ENCODE data around the gene TRAK2. TPM values are rescaled to one million over a fixed set of nuclear protein-coding genes. Genes with fewer than 3 reads are reported as not detected.

TRAK2 gene
- total RNA-seq, 3 donors from 2014 or later: 35.4 to 62.2 (median 50.1) TPM

GRCh38 chr2:201345625-201346213, 105.5 kb downstream of the TRAK2 start:
- no peak for TF ChIP-seq POLR2AphosphoS5 (IDR thresholded peaks at IDR 0.05)
- no peak for TF ChIP-seq POLR2A (IDR thresholded peaks at IDR 0.05)
- TF ChIP-seq, protein P1, sequence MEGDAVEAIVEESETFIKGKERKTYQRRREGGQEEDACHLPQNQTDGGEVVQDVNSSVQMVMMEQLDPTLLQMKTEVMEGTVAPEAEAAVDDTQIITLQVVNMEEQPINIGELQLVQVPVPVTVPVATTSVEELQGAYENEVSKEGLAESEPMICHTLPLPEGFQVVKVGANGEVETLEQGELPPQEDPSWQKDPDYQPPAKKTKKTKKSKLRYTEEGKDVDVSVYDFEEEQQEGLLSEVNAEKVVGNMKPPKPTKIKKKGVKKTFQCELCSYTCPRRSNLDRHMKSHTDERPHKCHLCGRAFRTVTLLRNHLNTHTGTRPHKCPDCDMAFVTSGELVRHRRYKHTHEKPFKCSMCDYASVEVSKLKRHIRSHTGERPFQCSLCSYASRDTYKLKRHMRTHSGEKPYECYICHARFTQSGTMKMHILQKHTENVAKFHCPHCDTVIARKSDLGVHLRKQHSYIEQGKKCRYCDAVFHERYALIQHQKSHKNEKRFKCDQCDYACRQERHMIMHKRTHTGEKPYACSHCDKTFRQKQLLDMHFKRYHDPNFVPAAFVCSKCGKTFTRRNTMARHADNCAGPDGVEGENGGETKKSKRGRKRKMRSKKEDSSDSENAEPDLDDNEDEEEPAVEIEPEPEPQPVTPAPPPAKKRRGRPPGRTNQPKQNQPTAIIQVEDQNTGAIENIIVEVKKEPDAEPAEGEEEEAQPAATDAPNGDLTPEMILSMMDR (IDR thresholded peaks at IDR 0.05): no peak
- intact Hi-C loops (cut with DNase I; ENCODE audit: low total_unique reads): no loop called here
- Histone ChIP-seq H3K4me3 (no peak overlapping the region), H3K9me3 (no peaks in the 10 kb centered on the region), H3K36me3 (no peaks in the 10 kb centered on the region), H3K27ac (no peak overlapping the region), H3K4me1 (no peaks in the 10 kb centered on the region), H3K27me3 (no peaks in the 10 kb centered on the region)
- DNase-seq (ENCODE audit: low spot score in 2 of 2): no peak

DNA sequence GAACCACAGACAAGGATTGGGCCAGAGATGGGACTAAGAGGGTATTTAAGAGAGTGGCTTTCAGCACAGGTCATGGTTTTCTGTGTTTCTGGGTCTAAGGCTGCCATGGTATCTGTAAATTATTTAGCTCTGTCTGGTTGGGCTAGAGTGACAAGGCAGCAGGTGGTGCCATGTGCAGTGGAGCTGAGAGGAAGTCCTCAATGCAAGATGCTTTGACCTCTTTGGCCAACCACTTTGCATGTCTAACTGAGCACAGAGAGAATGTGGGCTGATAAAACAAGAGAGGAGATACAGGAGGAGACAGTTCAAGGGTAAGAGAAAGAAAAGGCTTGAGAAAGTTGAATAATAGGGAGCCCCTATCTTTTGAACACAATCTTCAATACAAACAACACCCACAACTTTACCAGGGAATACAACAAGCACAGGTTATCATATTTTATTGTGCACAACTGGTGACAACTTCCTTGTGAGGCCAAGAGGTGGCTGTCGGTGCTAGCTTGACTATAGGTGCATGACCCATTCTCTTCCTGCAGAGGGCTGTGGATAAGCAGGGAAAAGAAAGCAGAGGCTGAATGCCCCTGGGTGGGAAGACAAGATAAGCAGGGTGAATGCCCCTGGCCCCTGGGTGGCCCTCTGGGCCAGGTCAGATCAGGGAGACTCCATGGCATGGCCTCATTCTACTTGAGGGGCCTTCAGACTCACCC, 106.4 kb downstream of the TRAK2 start:
- intact Hi-C loops (cut with DNase I; ENCODE audit: low total_unique reads): no loop called here

DNA sequence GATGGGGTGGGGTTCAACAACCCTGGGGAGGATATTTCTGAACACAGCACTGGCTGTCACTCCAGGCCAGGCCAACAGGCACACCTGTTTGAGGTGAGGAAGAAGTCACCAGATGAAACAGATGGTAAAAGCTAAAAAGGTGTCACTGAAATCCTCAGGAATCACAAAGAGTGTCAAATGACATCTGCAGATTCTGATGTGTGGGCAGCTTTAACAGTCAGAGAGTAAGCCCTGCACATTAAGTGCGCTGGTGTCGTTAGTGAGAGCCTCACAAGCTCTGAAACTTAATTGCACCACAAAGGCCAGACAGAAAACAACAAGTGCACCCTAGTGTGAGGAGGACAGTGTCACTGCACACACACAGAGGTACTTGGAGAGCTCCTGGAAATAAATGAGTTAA, 107.7 kb downstream of the TRAK2 start:
- H3K4me1 ChIP-seq: no peaks in the 10 kb centered on the region
- TF ChIP-seq POLR2A (IDR thresholded peaks at IDR 0.05): no peak
- TF ChIP-seq, protein P1 (IDR thresholded peaks at IDR 0.05): no peak
- no peak for TF ChIP-seq POLR2AphosphoS5 (IDR thresholded peaks at IDR 0.05)
- H3K27ac ChIP-seq: no peak overlapping the region
- DNase-seq (ENCODE audit: low spot score in 2 of 2): no peak
- no peaks in the 10 kb centered on the region for H3K27me3 ChIP-seq
- no peaks in the 10 kb centered on the region for H3K36me3 ChIP-seq
- intact Hi-C loops (cut with DNase I; ENCODE audit: low total_unique reads): no loop called here
- H3K4me3 ChIP-seq: no peak overlapping the region
- no peaks in the 10 kb centered on the region for H3K9me3 ChIP-seq

More for the DNA sequence above, 106.4 kb downstream of the TRAK2 start:
- Histone ChIP-seq H3K4me3 (no peak overlapping the region), H3K27ac (no peak overlapping the region), H3K27me3 (no peaks in the 10 kb centered on the region), H3K4me1 (no peaks in the 10 kb centered on the region), H3K36me3 (no peaks in the 10 kb centered on the region), H3K9me3 (no peaks in the 10 kb centered on the region)
- no peak for DNase-seq (ENCODE audit: low spot score in 2 of 2)
- TF ChIP-seq POLR2AphosphoS5 (IDR thresholded peaks at IDR 0.05) (no peak), POLR2A (IDR thresholded peaks at IDR 0.05) (no peak)
- TF ChIP-seq, protein P1 (IDR thresholded peaks at IDR 0.05): no peak

GRCh38 chr2:201342923-201343322, 108.3 kb downstream of the TRAK2 start:
- no peak overlapping the region for H3K27ac ChIP-seq
- no peaks in the 10 kb centered on the region for H3K4me1 ChIP-seq
- H3K36me3 ChIP-seq: no peaks in the 10 kb centered on the region
- H3K9me3 ChIP-seq: no peaks in the 10 kb centered on the region
- H3K27me3 ChIP-seq: no peaks in the 10 kb centered on the region
- no peak for DNase-seq (ENCODE audit: low spot score in 2 of 2)
- TF ChIP-seq POLR2A (IDR thresholded peaks at IDR 0.05): no peak
- no peak for TF ChIP-seq POLR2AphosphoS5 (IDR thresholded peaks at IDR 0.05)
- TF ChIP-seq, protein P1 (IDR thresholded peaks at IDR 0.05): no peak
- intact Hi-C loops (cut with DNase I; ENCODE audit: low total_unique reads): no loop called here
- H3K4me3 ChIP-seq: no peak overlapping the region

DNA sequence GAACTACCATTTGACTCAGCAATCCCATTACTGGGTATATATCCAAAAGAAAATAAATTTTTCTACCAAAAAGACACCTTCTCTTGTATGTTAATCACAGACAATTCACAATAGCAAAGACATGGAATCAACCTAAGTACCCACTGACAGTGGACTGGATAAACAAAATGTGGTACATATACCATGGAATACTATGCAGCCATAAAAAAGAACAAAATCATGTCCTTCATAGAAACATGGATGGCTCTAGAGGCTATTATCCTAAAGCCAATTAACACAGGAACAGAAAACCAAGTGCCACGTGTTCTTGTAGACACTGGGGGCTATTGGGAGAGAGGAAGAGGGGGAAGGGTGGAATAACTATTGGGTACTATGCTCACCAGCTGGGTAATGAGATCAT, 121.8 kb downstream of the TRAK2 start:
- H3K4me3 ChIP-seq: no peak overlapping the region
- no peaks in the 10 kb centered on the region for H3K27me3 ChIP-seq
- peaks cover 10 to 24% of the 10 kb centered on the region in 2 donors for H3K9me3 ChIP-seq
- TF ChIP-seq, protein P1 (IDR thresholded peaks at IDR 0.05): no peak
- no peak for TF ChIP-seq POLR2AphosphoS5 (IDR thresholded peaks at IDR 0.05)
- TF ChIP-seq POLR2A (IDR thresholded peaks at IDR 0.05): no peak
- H3K36me3 ChIP-seq: no peaks in the 10 kb centered on the region
- intact Hi-C loops (cut with DNase I; ENCODE audit: low total_unique reads): no loop called here
- DNase-seq (ENCODE audit: low spot score in 2 of 2): no peak
- no peak overlapping the region for H3K27ac ChIP-seq
- H3K4me1 ChIP-seq: no peaks in the 10 kb centered on the region
